Stimulated activated effector memory CD8-positive, alpha-beta T cell treated with anti-CD3 and anti-CD28 coated beads, Interleukin-12 subunit alpha, Interleukin-12 subunit beta, amount 100 ng/mL, for 72 hours (primary cell): Measurements from ENCODE around the gene BDH1.
"Not testable (repeated sequence)": the region's sequence is repeated elsewhere in the genome, so short reads cannot be mapped to it uniquely, and the experiment has no call there.

Experiments used
- ATAC-seq: fragments of 150-1000 bp; cut with Tn5 transposase; 2 replicates; pipeline ENCODE4 v1.10.0; 2021
- DNase-seq, 2 donors: peaks; one replicate each; pipeline ENCODE4 v3.0.0; 2021 to 2022; ENCODE audit warnings: low spot score in 2 of 2
- H3K27ac Mint-ChIP-seq: one replicate; pipeline ENCODE4 v1.8.0; 2022; ENCODE audit warnings: mild to moderate bottlenecking, mixed read lengths
- H3K36me3 Mint-ChIP-seq: one replicate; pipeline ENCODE4 v1.8.0; 2022; ENCODE audit warnings: mild to moderate bottlenecking, mixed read lengths
- H3K4me1 Mint-ChIP-seq: one replicate; pipeline ENCODE4 v1.8.0; 2022; ENCODE audit warnings: mixed read lengths
- H3K4me3 Mint-ChIP-seq: one replicate; pipeline ENCODE4 v1.8.0; 2022; ENCODE audit warnings: mild to moderate bottlenecking, mixed read lengths
- H3K9me3 Mint-ChIP-seq: one replicate; pipeline ENCODE4 v1.8.0; 2022; ENCODE audit warnings: mixed read lengths

The BDH1 gene

GRCh38 chr3:197589545-197589944, 33.8 kb upstream of the BDH1 start:
- no peak overlapping the region for H3K27ac Mint-ChIP-seq
- H3K36me3 Mint-ChIP-seq: no peaks in the 10 kb centered on the region

GRCh38 chr3:197586768-197587167, 31.0 kb upstream of the BDH1 start:
- not testable (repeated sequence) for H3K27ac Mint-ChIP-seq, H3K4me1 Mint-ChIP-seq, H3K4me3 Mint-ChIP-seq, H3K9me3 Mint-ChIP-seq, ATAC-seq, H3K36me3 Mint-ChIP-seq, DNase-seq

More at GRCh38 chr3:197589545-197589944, 33.8 kb upstream of the BDH1 start:
- H3K9me3 Mint-ChIP-seq: no peaks in the 10 kb centered on the region
- ATAC-seq (no peak), DNase-seq (no peak)
- H3K4me1 Mint-ChIP-seq: peaks cover 19% of the 10 kb centered on the region
- no peak overlapping the region for H3K4me3 Mint-ChIP-seq

- H3K9me3 Mint-ChIP-seq: no peaks in the 10 kb centered on the region
- no peak overlapping the region for H3K4me3 Mint-ChIP-seq
- H3K36me3 Mint-ChIP-seq: no peaks in the 10 kb centered on the region
- no peaks in the 10 kb centered on the region for H3K4me1 Mint-ChIP-seq
- ATAC-seq: no peak
- no peak for DNase-seq
- no peak overlapping the region for H3K27ac Mint-ChIP-seq
Observed at GRCh38 chr3:197586181-197586580, 30.4 kb upstream of the BDH1 start.

- Mint-ChIP-seq H3K4me3 (no peak overlapping the region), H3K36me3 (no peaks in the 10 kb centered on the region), H3K27ac (no peak overlapping the region), H3K4me1 (no peaks in the 10 kb centered on the region), H3K9me3 (no peaks in the 10 kb centered on the region)
- DNase-seq (no peak), ATAC-seq (no peak)
Observed at GRCh38 chr3:197584733-197585132, 29.0 kb upstream of the BDH1 start.

GRCh38 chr3:197583371-197583770, 27.6 kb upstream of the BDH1 start:
- H3K4me3 Mint-ChIP-seq: no peak overlapping the region
- no peaks in the 10 kb centered on the region for H3K36me3 Mint-ChIP-seq
- H3K27ac Mint-ChIP-seq: no peak overlapping the region
- ATAC-seq (no peak), DNase-seq (no peak)
- no peaks in the 10 kb centered on the region for H3K9me3 Mint-ChIP-seq
- H3K4me1 Mint-ChIP-seq: no peaks in the 10 kb centered on the region

- no peak for ATAC-seq
- no peak overlapping the region for H3K27ac Mint-ChIP-seq
Observed at GRCh38 chr3:197580253-197580691, 24.5 kb upstream of the BDH1 start.

GRCh38 chr3:197578376-197578775, 22.6 kb upstream of the BDH1 start:
- H3K4me1 Mint-ChIP-seq: no peaks in the 10 kb centered on the region
- no peak overlapping the region for H3K4me3 Mint-ChIP-seq
- no peak for DNase-seq
- H3K27ac Mint-ChIP-seq: no peak overlapping the region
- ATAC-seq: no peak
- no peaks in the 10 kb centered on the region for H3K36me3 Mint-ChIP-seq
- no peaks in the 10 kb centered on the region for H3K9me3 Mint-ChIP-seq

More at GRCh38 chr3:197580253-197580691, 24.5 kb upstream of the BDH1 start:
- no peaks in the 10 kb centered on the region for H3K4me1 Mint-ChIP-seq
- no peaks in the 10 kb centered on the region for H3K36me3 Mint-ChIP-seq
- DNase-seq: no peak
- no peaks in the 10 kb centered on the region for H3K9me3 Mint-ChIP-seq
- H3K4me3 Mint-ChIP-seq: no peak overlapping the region

- H3K9me3 Mint-ChIP-seq: no peaks in the 10 kb centered on the region
- ATAC-seq (no peak), DNase-seq (no peak)
- H3K4me3 Mint-ChIP-seq: no peak overlapping the region
- H3K36me3 Mint-ChIP-seq: no peaks in the 10 kb centered on the region
- H3K4me1 Mint-ChIP-seq: no peaks in the 10 kb centered on the region
- no peak overlapping the region for H3K27ac Mint-ChIP-seq
Observed at GRCh38 chr3:197577366-197578074, 21.8 kb upstream of the BDH1 start.

- H3K36me3 Mint-ChIP-seq: no peaks in the 10 kb centered on the region
- no peak for ATAC-seq
- no peaks in the 10 kb centered on the region for H3K9me3 Mint-ChIP-seq
- no peak for DNase-seq
- no peaks in the 10 kb centered on the region for H3K4me1 Mint-ChIP-seq
- H3K4me3 Mint-ChIP-seq: no peak overlapping the region
- H3K27ac Mint-ChIP-seq: no peak overlapping the region
Observed at GRCh38 chr3:197576838-197577237, 21.1 kb upstream of the BDH1 start.

- H3K27ac Mint-ChIP-seq: no peak overlapping the region
- DNase-seq: no peak
- peaks cover 5% of the 10 kb centered on the region for H3K9me3 Mint-ChIP-seq
- no peaks in the 10 kb centered on the region for H3K4me1 Mint-ChIP-seq
- no peak for ATAC-seq
- H3K36me3 Mint-ChIP-seq: no peaks in the 10 kb centered on the region
- no peak overlapping the region for H3K4me3 Mint-ChIP-seq
Observed at GRCh38 chr3:197575362-197575761, 19.6 kb upstream of the BDH1 start.

- H3K9me3 Mint-ChIP-seq, ATAC-seq, H3K4me3 Mint-ChIP-seq, DNase-seq, H3K27ac Mint-ChIP-seq, H3K36me3 Mint-ChIP-seq, H3K4me1 Mint-ChIP-seq: not testable (repeated sequence)
Observed at GRCh38 chr3:197574396-197574991, 18.7 kb upstream of the BDH1 start.

- Mint-ChIP-seq H3K27ac (no peak overlapping the region), H3K9me3 (peaks cover 9% of the 10 kb centered on the region)
- no peak for ATAC-seq
Observed at GRCh38 chr3:197573048-197573767, 17.4 kb upstream of the BDH1 start.

GRCh38 chr3:197571880-197572172, 16.1 kb upstream of the BDH1 start:
- H3K4me3 Mint-ChIP-seq, DNase-seq, H3K4me1 Mint-ChIP-seq, ATAC-seq, H3K36me3 Mint-ChIP-seq, H3K27ac Mint-ChIP-seq, H3K9me3 Mint-ChIP-seq: not testable (repeated sequence)

More at GRCh38 chr3:197573048-197573767, 17.4 kb upstream of the BDH1 start:
- Mint-ChIP-seq H3K4me1 (no peaks in the 10 kb centered on the region), H3K4me3 (no peak overlapping the region), H3K36me3 (no peaks in the 10 kb centered on the region)
- no peak for DNase-seq

GRCh38 chr3:197571074-197571879, 15.5 kb upstream of the BDH1 start:
- H3K36me3 Mint-ChIP-seq, ATAC-seq, H3K27ac Mint-ChIP-seq: not testable (repeated sequence)

GRCh38 chr3:197569433-197569832, 13.7 kb upstream of the BDH1 start:
- not testable (repeated sequence) for H3K36me3 Mint-ChIP-seq, H3K4me1 Mint-ChIP-seq, DNase-seq, H3K9me3 Mint-ChIP-seq, H3K27ac Mint-ChIP-seq, H3K4me3 Mint-ChIP-seq, ATAC-seq

More at GRCh38 chr3:197571074-197571879, 15.5 kb upstream of the BDH1 start:
- H3K4me1 Mint-ChIP-seq, DNase-seq, H3K9me3 Mint-ChIP-seq, H3K4me3 Mint-ChIP-seq: not testable (repeated sequence)
